ENCODE results near the gene PRKCD. TPM values are rescaled to one million over a fixed set of nuclear protein-coding genes. Genes with fewer than 3 reads are reported as not detected.

The PRKCD gene
- total RNA-seq = 10 to 100 TPM; 10.2 to 72.8 (median 18.7) TPM
- 10 to 100 TPM in 1 of 2 donors, 1 to 10 TPM in 1; 7.7 to 17.5 TPM for polyA plus RNA-seq
- 17.2 reads per million, percentile 47 among the genes with 10 or more reads in this experiment for total RNA-seq

- peaks cover 0 to 4% (median 0%) of the 10 kb centered on the region in 3 experiments for H3K36me3 ChIP-seq (ENCODE audit: control insufficient read depth in 2 of 3, insufficient read depth in 3 of 3, low read length in 3 of 3)
- no peaks in the 10 kb centered on the region for H3K27me3 ChIP-seq (ENCODE audit: control insufficient read depth in 2 of 2, insufficient read depth in 2 of 2, low read length in 2 of 2)
- CTCF ChIA-PET = interaction anchor here (1.6 kb wide), 1 partner anchor 35 kb away, joined by 3 read pairs; no protein-coding TSS in a partner anchor
- Mint-ChIP-seq H3K27ac (peak within 1 kb of the TSS; percentile 75 to 94 (median 90)), H3K36me3 (peaks cover 0 to 2% (median 0%) of the 10 kb centered on the region in 5 donors), H3K4me1 (peaks cover 18 to 30% (median 23%) of the 10 kb centered on the region in 7 donors), H3K27me3 (peaks cover 0 to 40% (median 12%) of the 10 kb centered on the region in 5 donors), H3K4me3 (peak within 1 kb of the TSS; percentile 80 to 95 (median 92)), H3K9me3 (no peaks in the 10 kb centered on the region)
- ATAC-seq (peak; percentile 82), DNase-seq (peak; percentile 55 to 81 (median 71))
- POLR2A ChIA-PET = interaction anchor here (1.3 to 1.5 kb wide), 2 partner anchors 28 to 29 kb away, joined by 3 to 5 read pairs; no protein-coding TSS in a partner anchor
- intact Hi-C loops (cut with micrococcal nuclease) = loop anchor here (1.0 to 5.0 kb wide), 7 partner anchors 31 to 730 kb away; partner anchors contain the start of genes RFT1 (in 2 of the 2) and SELENOK (in 1 of the 2)
- H3K4me1 ChIP-seq (ENCODE audit: control insufficient read depth in 2 of 2, insufficient read depth in 2 of 2, low read length in 2 of 2) = peaks cover 9 to 22% of the 10 kb centered on the region in 2 donors
- peak within 1 kb of the TSS; percentile 77 for H3K27ac ChIP-seq (ENCODE audit: low read depth, low read length)
- peak within 1 kb of the TSS; percentile 68 for H3K4me3 ChIP-seq (ENCODE audit: low read length)
- no peaks in the 10 kb centered on the region for H3K9me3 ChIP-seq (ENCODE audit: control insufficient read depth in 2 of 3, low read length in 3 of 3)
Observed at GRCh38 chr3:53160660-53161449, at the start of gene PRKCD. TSS of gene PRKCD (plus strand) at chr3:53161209. CDS start at chr3:53178423, 17,214 bp downstream.

- Histone ChIP-seq H3K9me3 (ENCODE audit: control insufficient read depth in 2 of 3, low read length in 3 of 3) (no peaks in the 10 kb centered on the region), H3K27me3 (ENCODE audit: control insufficient read depth in 2 of 2, insufficient read depth in 2 of 2, low read length in 2 of 2) (no peaks in the 10 kb centered on the region), H3K36me3 (ENCODE audit: control insufficient read depth in 2 of 3, insufficient read depth in 3 of 3, low read length in 3 of 3) (peaks cover 6 to 49% (median 8%) of the 10 kb centered on the region in 3 experiments), H3K4me1 (ENCODE audit: control insufficient read depth in 2 of 2, insufficient read depth in 2 of 2, low read length in 2 of 2) (peaks cover 0 to 8% of the 10 kb centered on the region in 2 donors), H3K27ac (ENCODE audit: low read depth, low read length) (no peak overlapping the region), H3K4me3 (ENCODE audit: low read length) (no peak overlapping the region)
- intact Hi-C loops (cut with micrococcal nuclease) = loop anchor here in 1 of 2 donors (5.0 kb wide), 3 partner anchors 50 to 260 kb away; partner anchors contain the start of genes PRKCD and TKT
- CTCF ChIA-PET = interaction anchor here (0.6 to 7.4 kb wide), 5 partner anchors 37 to 570 kb away, joined by 3 to 70 read pairs (median 4); no protein-coding TSS in a partner anchor
- Mint-ChIP-seq H3K27me3 (no peaks in the 10 kb centered on the region), H3K4me1 (peaks cover 12 to 32% (median 19%) of the 10 kb centered on the region in 7 donors), H3K27ac (peak overlapping the region in 1 of 9 donors; percentile 47), H3K36me3 (peaks cover 4 to 18% (median 10%) of the 10 kb centered on the region in 5 donors), H3K9me3 (peaks cover 0 to 3% (median 0%) of the 10 kb centered on the region in 11 donors), H3K4me3 (no peak overlapping the region)
- DNase-seq (no peak), ATAC-seq (no peak)
- POLR2A ChIA-PET = no interaction called here
Observed at GRCh38 chr3:53111822-53112221, 49.2 kb upstream of the PRKCD start.

GRCh38 chr3:53113293-53114010 lies 47.6 kb upstream of the PRKCD start:
- Mint-ChIP-seq H3K27me3 (no peaks in the 10 kb centered on the region), H3K36me3 (peaks cover 10 to 24% (median 17%) of the 10 kb centered on the region in 5 donors), H3K4me1 (peaks cover 12 to 27% (median 22%) of the 10 kb centered on the region in 7 donors), H3K4me3 (no peak overlapping the region), H3K9me3 (peaks cover 0 to 3% (median 0%) of the 10 kb centered on the region in 11 donors), H3K27ac (no peak overlapping the region)
- intact Hi-C loops (cut with micrococcal nuclease) = loop anchor here (1.0 to 5.0 kb wide), 10 partner anchors 21 to 597 kb away; partner anchors contain the start of genes PRKCD (in 2 of the 2) and TKT (in 1 of the 2)
- ChIA-PET CTCF (interaction anchor here (1.0 to 7.4 kb wide), 7 partner anchors 15 to 597 kb away, joined by 3 to 70 read pairs (median 5); no protein-coding TSS in a partner anchor), POLR2A (interaction anchor here (1.5 to 1.7 kb wide), 2 partner anchors 21 to 83 kb away, joined by 3 to 4 read pairs; no protein-coding TSS in a partner anchor)
- Histone ChIP-seq H3K4me3 (ENCODE audit: low read length) (no peak overlapping the region), H3K27me3 (ENCODE audit: control insufficient read depth in 2 of 2, insufficient read depth in 2 of 2, low read length in 2 of 2) (no peaks in the 10 kb centered on the region), H3K27ac (ENCODE audit: low read depth, low read length) (no peak overlapping the region), H3K9me3 (ENCODE audit: control insufficient read depth in 2 of 3, low read length in 3 of 3) (no peaks in the 10 kb centered on the region), H3K4me1 (ENCODE audit: control insufficient read depth in 2 of 2, insufficient read depth in 2 of 2, low read length in 2 of 2) (peaks cover 0 to 8% of the 10 kb centered on the region in 2 donors), H3K36me3 (ENCODE audit: control insufficient read depth in 2 of 3, insufficient read depth in 3 of 3, low read length in 3 of 3) (peaks cover 10 to 61% (median 14%) of the 10 kb centered on the region in 3 experiments)
- no peak for ATAC-seq
- DNase-seq = no peak

GRCh38 chr3:53114011-53114400 lies 47.0 kb upstream of the PRKCD start:
- intact Hi-C loops (cut with micrococcal nuclease) = loop anchor here (1.0 to 5.0 kb wide), 10 partner anchors 20 to 596 kb away; partner anchors contain the start of genes PRKCD (in 2 of the 2) and TKT (in 1 of the 2)
- H3K27me3 ChIP-seq (ENCODE audit: control insufficient read depth in 2 of 2, insufficient read depth in 2 of 2, low read length in 2 of 2) = no peaks in the 10 kb centered on the region
- no peaks in the 10 kb centered on the region for H3K9me3 ChIP-seq (ENCODE audit: control insufficient read depth in 2 of 3, low read length in 3 of 3)
- POLR2A ChIA-PET = interaction anchor here (1.5 to 1.7 kb wide), 2 partner anchors 20 to 82 kb away, joined by 3 to 4 read pairs; no protein-coding TSS in a partner anchor
- H3K4me1 ChIP-seq (ENCODE audit: control insufficient read depth in 2 of 2, insufficient read depth in 2 of 2, low read length in 2 of 2) = peaks cover 0 to 8% of the 10 kb centered on the region in 2 donors
- H3K36me3 ChIP-seq (ENCODE audit: control insufficient read depth in 2 of 3, insufficient read depth in 3 of 3, low read length in 3 of 3) = peaks cover 12 to 63% (median 16%) of the 10 kb centered on the region in 3 experiments
- Mint-ChIP-seq H3K4me3 (no peak overlapping the region), H3K4me1 (peaks cover 10 to 23% (median 17%) of the 10 kb centered on the region in 7 donors), H3K9me3 (peaks cover 0 to 2% (median 0%) of the 10 kb centered on the region in 11 donors), H3K27me3 (no peaks in the 10 kb centered on the region), H3K36me3 (peaks cover 10 to 28% (median 18%) of the 10 kb centered on the region in 5 donors), H3K27ac (no peak overlapping the region)
- no peak overlapping the region for H3K27ac ChIP-seq (ENCODE audit: low read depth, low read length)
- H3K4me3 ChIP-seq (ENCODE audit: low read length) = no peak overlapping the region
- DNase-seq (peak; percentile 53 to 86 (median 77)), ATAC-seq (peak; percentile 83)
- CTCF ChIA-PET = interaction anchor here (0.7 to 7.4 kb wide), 9 partner anchors 11 to 596 kb away, joined by 3 to 70 read pairs (median 4); no protein-coding TSS in a partner anchor

- Mint-ChIP-seq H3K4me3 (no peak overlapping the region), H3K9me3 (no peaks in the 10 kb centered on the region), H3K27me3 (no peaks in the 10 kb centered on the region), H3K27ac (no peak overlapping the region), H3K36me3 (peaks cover 10 to 26% (median 15%) of the 10 kb centered on the region in 5 donors), H3K4me1 (peaks cover 7 to 19% (median 12%) of the 10 kb centered on the region in 7 donors)
- ATAC-seq = peak; percentile 79
- CTCF ChIA-PET = interaction anchor here (0.5 to 7.4 kb wide), 12 partner anchors 10 to 595 kb away, joined by 3 to 70 read pairs (median 4); no protein-coding TSS in a partner anchor
- no peaks in the 10 kb centered on the region for H3K9me3 ChIP-seq (ENCODE audit: control insufficient read depth in 2 of 3, low read length in 3 of 3)
- intact Hi-C loops (cut with micrococcal nuclease) = loop anchor here (1.0 to 5.0 kb wide), 10 partner anchors 20 to 596 kb away; partner anchors contain the start of genes PRKCD (in 2 of the 2) and TKT (in 1 of the 2)
- POLR2A ChIA-PET = interaction anchor here (1.0 to 1.7 kb wide), 3 partner anchors 20 to 82 kb away, joined by 3 to 4 read pairs (median 3); no protein-coding TSS in a partner anchor
- H3K27ac ChIP-seq (ENCODE audit: low read depth, low read length) = no peak overlapping the region
- peaks cover 0 to 6% of the 10 kb centered on the region in 2 donors for H3K4me1 ChIP-seq (ENCODE audit: control insufficient read depth in 2 of 2, insufficient read depth in 2 of 2, low read length in 2 of 2)
- no peak for DNase-seq
- H3K36me3 ChIP-seq (ENCODE audit: control insufficient read depth in 2 of 3, insufficient read depth in 3 of 3, low read length in 3 of 3) = peaks cover 16 to 63% (median 20%) of the 10 kb centered on the region in 3 experiments
- no peak overlapping the region for H3K4me3 ChIP-seq (ENCODE audit: low read length)
- no peaks in the 10 kb centered on the region for H3K27me3 ChIP-seq (ENCODE audit: control insufficient read depth in 2 of 2, insufficient read depth in 2 of 2, low read length in 2 of 2)
Observed at GRCh38 chr3:53114412-53115074, 46.5 kb upstream of the PRKCD start.
